ENCODE data around the gene RNF115. TPM values are rescaled to one million over a fixed set of nuclear protein-coding genes. Genes with fewer than 3 reads are reported as not detected.

Gene RNF115
- total RNA-seq, 1 donor from 2014 or later = 14.2 TPM

- no peaks in the 10 kb centered on the region for H3K9me3 ChIP-seq
- DNase-seq = no peak
- H3K27ac ChIP-seq = no peak overlapping the region
- no peak overlapping the region for H3K4me3 ChIP-seq
- no peak for TF ChIP-seq CTCF (IDR thresholded peaks at IDR 0.05)
- no peak for ATAC-seq
- intact Hi-C loops (cut with DNase I) = no loop called here
- no peaks in the 10 kb centered on the region for H3K4me1 ChIP-seq
- H3K27me3 ChIP-seq (ENCODE audit: low read depth) = no peaks in the 10 kb centered on the region
- H3K36me3 ChIP-seq = no peaks in the 10 kb centered on the region
Measured at GRCh38 chr1:145688924-145689323, 135.0 kb downstream of the RNF115 start.

Small RNA genes lying within 50 kb of the gene (microRNA-seq; reads per million reads assigned to microRNA genes)
- gene MIR6736 (ENCODE audit: borderline number of aligned reads) = not detected

Other genes starting within 250 kb of the RNF115 start
- gene GPR89A, start 216.1 kb downstream of the RNF115 start, total RNA-seq = 15.3 TPM
- gene PDZK1, start 116.7 kb downstream of the RNF115 start, total RNA-seq = not detected
- gene CD160, start 104.6 kb downstream of the RNF115 start, total RNA-seq = 1.1 TPM
- gene POLR3C, start 105 bp upstream of the RNF115 start, total RNA-seq = 26.3 TPM
- 2.5 TPM for gene NUDT17, start 21.5 kb upstream of the RNF115 start, total RNA-seq
- 27.7 TPM for gene PIAS3, start 35.0 kb upstream of the RNF115 start, total RNA-seq
- gene ANKRD35, start 61.8 kb upstream of the RNF115 start, total RNA-seq = 1.5 TPM
- 7.7 TPM for gene ITGA10, start 86.0 kb upstream of the RNF115 start, total RNA-seq
- 28.6 TPM for gene PEX11B, start 94.6 kb upstream of the RNF115 start, total RNA-seq
- 109 TPM for gene RBM8A, start 103.4 kb upstream of the RNF115 start, total RNA-seq
- 30.9 TPM for gene LIX1L, start 133.9 kb upstream of the RNF115 start, total RNA-seq
- 0.41 TPM for gene ANKRD34A, start 140.5 kb upstream of the RNF115 start, total RNA-seq
- gene POLR3GL, start 140.6 kb upstream of the RNF115 start, total RNA-seq = 25.4 TPM
- gene TXNIP, start 172.5 kb upstream of the RNF115 start, total RNA-seq = 1,554 TPM
- not detected for gene HJV, start 197.6 kb upstream of the RNF115 start, total RNA-seq

All from lower lobe of right lung (tissue), 2 donors.